Esophagus mucosa (tissue), 1 donor: Measurements from ENCODE around the gene CBLL1. TPM values are rescaled to one million over a fixed set of nuclear protein-coding genes. Genes with fewer than 3 reads are reported as not detected.
A peak's percentile ranks its signal among the peaks of the same experiment; 100 is the strongest.

ENCODE experiments used
- ATAC-seq: fragments of 200-7000 bp; cut with Tn5 transposase; one replicate; pipeline ENCODE4 v1.9.1; 2020
- total RNA-seq: library from RNA; stranded (reverse); gene quantifications from one replicate; pipeline ENCODE4 v1.2.4, GENCODE V29; 2023
- donor health status: DM: yes; HTN: yes; CAD: no.

Gene CBLL1
- 13.6 TPM for total RNA-seq

GRCh38 chr7:107743567-107744344 lies at the start of gene CBLL1:
CBLL1 (plus strand) TSS chr7:107744142; CDS start chr7:107744164, 22 bp downstream.
- ATAC-seq = peak; percentile 97

DNA sequence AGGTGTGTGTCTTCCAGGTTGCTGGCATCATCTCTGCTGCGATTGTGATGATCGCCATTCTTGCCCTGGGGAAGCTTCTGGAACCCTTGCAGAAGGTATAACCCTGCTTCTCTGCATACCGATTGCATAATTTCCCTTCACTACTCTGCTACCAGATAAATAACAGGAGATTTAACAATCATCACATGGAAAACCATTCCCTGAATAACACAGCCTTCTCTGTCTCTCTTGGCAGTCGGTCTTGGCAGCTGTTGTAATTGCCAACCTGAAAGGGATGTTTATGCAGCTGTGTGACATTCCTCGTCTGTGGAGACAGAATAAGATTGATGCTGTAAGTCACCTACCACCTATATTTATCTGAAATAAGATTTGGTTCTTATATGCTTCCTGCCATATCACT lies 49.6 kb upstream of the CBLL1 start:
- no peak for ATAC-seq

- no peak for ATAC-seq
These were observed 47.5 kb upstream of the CBLL1 start for GRCh38 chr7:107696330-107696946.

GRCh38 chr7:107697321-107698049 lies 46.5 kb upstream of the CBLL1 start:
- ATAC-seq = no peak

DNA sequence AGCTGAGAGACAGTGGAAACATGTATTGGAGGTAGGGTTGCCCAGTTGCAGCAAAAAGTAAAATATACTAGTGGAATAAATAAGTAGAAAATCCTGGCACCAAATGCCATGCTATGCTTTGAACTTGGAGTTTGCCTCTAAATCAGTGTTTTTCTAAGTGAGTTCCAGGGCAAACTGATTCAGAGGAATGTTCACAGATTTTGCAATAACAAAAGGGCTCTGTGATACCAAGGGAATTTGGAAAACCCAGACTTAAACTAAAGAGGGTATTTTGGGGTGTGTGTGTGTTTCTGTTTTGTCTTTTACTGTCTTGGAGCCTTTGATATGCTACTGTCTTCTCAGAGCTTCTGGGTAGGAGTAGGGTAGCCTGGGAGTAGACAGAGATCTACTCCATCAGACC lies 43.4 kb upstream of the CBLL1 start:
- no peak for ATAC-seq

DNA sequence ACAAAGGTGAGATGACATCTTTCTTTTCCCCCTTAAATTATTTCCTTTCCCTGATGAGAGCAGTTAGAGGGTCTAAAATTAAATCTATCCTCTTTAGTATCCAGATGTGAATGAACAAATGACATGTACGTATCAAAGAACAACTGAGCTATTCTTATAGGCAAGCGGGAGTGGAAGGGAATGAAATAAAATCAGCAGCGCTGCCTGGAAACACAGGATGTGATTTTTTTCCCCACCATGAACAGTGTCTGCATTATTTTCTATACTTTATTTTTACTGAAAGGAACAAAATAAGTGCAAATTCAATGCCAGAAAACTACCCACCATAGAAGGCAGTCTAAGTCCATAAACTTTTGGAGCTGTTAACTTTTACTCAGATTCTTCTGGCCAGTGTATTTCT lies 42.8 kb upstream of the CBLL1 start:
- no peak for ATAC-seq

- ATAC-seq = no peak
These were observed 40.7 kb upstream of the CBLL1 start for GRCh38 chr7:107703219-107703618.

DNA sequence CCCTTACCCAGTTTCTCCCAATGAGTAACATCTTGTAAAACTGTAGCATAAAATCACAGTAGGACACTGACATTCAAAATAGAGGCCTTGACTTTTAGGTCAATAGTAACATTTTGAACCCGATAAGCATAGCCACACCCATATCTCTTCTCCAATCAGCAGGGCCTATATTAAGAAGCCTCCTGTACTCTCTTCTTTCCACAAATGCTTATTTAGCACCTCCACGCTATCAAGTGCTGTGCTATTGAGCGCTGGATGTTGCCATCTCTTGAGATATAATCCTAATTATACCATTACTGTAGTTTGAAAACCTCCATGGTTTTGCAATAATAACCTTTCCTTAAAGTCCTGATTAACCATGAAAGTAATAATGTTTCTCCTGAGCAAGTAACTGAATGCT lies 40.1 kb upstream of the CBLL1 start:
- no peak for ATAC-seq

DNA sequence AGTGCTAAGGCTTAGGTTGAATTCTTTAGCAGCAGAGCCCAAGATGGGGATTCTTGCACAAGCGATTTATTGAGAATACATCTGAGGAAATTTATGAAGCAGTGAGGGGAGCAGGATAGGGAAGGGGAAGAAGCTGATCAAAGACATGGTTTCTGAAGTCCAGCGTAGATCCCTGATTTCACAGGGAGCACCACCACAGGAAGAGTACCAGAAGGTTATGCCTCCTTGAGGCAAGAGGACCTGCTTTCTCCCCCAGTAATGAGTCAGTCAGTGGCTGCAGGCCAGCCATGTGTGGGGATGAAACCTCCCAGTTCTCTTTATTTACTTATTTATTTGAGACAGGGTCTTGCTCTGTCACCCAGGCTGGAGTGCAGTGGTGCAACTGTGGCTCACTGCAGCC lies 35.0 kb upstream of the CBLL1 start:
- no peak for ATAC-seq

DNA sequence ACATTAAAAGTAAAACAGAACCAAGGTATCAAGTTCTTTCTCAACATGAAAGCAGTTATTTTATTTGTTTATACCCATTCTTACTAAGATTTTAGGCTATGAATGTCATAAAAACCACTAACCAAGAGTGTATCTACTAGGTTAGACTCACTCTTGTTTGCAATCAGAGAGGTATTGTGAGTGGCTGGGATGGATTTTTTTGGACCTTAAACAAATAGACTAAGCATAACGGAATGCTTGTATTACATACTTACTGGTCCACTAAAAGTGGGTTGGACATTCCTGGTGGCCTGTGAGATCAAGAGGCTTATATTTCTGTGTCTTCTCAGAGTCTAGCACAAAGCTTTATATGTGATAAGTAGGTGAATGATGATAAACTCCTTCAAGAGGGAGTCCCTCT lies 32.6 kb upstream of the CBLL1 start:
- ATAC-seq = no peak

- ATAC-seq = no peak
These were observed 31.9 kb upstream of the CBLL1 start for GRCh38 chr7:107712025-107712424.

GRCh38 chr7:107712896-107713295 lies 31.0 kb upstream of the CBLL1 start:
- ATAC-seq = no peak

- ATAC-seq = no peak
These were observed 28.4 kb upstream of the CBLL1 start for GRCh38 chr7:107715531-107715930.

DNA sequence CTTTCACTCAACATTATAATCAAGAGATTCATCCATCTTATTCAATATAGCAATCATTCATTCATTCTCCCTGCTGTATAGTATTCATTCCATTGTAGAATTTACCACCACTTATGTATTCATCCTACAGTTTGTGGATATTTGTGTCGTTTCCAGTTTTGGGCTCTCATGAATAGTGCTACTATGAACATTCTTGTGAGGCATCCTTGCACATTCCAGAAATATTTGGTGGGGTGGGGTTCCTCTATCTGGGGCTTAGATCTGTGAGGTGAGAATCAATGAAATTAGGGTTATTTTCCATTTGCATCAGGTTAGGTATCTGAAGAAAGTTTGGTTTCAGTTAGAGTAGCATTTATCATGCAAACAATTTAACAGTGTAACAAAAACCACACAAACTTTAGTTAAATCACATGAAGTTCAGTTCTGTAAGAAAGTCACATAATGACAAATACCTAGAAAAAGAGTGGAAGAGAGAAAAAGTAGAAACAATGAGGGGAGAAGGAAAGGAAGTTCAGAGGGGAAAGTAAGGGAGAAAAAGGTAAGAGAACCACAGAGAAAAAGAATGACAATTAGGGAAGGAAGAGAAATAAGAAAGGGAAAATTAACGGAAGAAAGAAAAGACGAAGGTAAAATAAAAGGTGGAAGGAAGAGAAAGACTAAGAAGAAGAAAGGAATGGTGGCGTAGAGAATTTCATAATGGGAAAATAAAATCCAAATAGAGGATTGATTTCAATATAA lies 25.3 kb upstream of the CBLL1 start:
- no peak for ATAC-seq

- ATAC-seq = no peak
These were observed 22.7 kb upstream of the CBLL1 start for GRCh38 chr7:107721286-107721685.

DNA sequence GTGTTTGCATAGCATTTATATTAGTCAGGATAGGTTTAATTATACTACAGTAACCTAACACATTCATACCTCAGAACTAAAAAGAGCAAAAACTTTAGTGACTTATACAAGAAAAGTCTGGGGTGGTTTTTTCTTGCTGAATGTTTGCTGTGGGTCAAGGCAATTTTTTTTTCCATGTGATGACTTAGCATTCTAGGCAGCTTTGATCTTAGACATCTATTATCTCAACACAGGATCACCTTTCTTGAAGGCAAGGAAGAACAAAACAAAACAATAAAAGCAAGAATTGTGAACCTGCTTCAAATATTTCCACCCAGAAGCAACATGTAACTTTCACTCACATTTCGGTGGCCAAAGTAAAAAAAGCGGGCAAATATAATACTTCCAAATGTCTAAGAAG lies 20.7 kb upstream of the CBLL1 start:
- ATAC-seq = no peak

DNA sequence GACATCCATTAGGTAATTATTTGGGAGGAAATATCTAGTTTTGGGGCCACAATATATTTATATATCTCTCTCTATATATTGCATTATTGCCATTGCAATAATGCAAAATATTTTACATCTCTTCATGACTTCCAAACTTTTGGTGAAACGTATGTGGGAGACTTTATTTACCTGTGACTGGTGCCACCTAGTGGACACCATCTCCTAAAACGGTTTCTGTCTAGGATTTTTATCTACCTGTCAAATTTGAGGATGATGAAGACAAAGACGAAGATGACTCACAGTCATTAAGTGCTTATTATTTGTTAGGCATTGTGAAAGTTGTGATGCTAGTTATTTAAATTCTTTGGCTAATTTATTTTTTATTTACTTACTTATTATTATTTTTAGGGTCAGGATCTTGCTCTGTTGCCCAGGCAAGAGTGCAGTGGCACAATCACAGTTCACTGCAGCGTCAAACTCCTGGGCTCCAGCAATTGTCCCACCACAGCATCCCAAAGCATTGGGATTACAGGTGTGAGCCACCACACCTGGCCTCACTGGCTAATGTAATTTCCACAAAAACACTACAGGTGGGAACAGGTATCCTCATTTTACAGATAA lies 18.7 kb upstream of the CBLL1 start:
- peak; percentile 80 for ATAC-seq

DNA sequence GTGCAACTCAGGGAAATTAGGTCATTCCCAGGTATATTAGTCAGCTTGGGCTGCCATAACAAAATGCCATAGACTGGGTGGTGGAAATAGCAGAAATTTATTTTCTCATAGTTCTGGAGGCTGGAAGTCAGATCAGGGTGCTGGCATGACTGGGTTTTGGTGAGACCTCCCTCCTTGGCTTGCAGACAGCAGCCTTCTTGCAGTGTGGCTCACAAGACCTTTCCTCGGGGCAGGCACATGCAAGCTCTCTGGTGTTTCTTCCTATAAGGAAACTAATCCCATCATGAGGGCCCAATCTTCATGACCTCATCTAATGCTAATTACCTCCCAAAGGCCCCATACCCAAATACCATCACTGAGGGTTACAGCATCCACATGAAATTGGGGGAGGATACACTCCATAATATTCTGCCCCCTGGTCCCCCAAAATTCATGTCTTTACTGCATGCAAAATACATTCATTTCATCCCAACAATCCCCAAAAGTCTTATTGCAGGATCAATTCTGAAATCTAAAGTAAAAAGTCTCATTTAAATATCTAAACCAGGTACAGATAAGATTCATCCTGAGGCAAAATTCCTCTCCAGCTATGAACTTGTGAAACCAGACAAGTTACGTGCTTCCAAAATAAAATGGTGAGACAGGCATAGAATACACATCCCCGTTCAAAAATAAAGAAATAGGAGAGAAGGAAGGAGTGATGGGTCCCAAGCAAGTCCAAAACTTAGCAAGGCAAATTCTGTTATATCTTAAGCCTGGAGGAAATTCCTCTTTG lies 17.4 kb upstream of the CBLL1 start:
- ATAC-seq = no peak

DNA sequence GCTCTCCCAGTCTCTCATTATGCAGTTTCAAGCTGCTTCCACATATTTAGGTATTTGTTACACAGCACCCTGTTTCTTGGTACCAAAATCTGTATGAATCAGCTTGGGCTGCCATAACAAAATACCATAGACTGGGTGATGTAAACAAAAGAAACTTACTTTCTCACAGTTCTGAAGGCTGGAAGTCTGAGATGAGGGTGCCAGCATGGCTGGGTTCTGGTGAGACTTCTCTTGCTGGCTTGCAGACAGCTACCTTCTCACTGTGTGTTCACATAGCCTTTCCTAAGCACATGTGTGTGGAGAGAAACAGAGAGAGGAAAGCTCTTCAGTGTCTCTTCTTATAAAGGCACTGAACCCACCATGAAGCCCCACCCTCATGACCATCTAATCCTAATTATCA lies 15.7 kb upstream of the CBLL1 start:
- no peak for ATAC-seq

DNA sequence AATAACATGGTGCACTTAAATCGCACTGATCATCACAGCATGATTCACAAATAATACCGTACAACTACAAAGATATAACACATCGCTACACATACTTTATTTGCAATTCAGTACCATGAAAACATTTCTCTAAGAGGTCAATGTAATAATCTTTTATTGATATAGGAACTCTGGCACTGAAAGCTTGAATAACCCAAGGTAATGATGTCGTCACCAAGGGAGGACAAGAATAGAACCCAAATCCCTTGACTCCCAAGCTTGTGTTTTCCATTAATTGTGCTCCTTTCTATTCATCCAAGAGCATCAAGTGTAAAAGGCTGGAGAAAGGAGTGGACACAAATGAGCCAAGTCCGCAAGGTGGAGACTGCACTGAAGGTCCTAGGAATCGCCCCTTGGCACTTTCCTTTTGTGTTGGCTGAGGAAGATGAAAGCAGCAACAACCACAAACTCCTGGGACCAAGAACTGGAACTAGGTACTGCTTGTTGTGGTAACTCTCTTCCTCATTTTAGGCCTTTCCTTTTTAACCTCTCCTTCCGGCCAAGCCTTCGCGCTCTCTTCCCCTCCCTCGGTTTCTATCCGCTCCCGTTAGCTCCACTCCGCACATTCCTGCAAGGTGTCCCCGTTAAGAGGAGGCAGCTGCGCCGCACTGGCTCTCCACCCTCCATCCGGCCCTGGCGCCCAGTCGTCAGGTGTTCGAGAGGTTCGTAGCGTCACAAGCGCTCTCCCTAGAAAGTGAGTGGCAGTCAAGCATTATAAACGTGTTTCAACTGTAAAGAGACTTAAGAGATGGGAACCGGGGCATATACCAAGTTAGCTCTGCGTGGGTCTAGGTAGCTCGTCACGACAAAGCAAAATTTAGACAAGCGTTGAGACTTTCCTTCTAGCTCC lies 1.0 kb upstream of the CBLL1 start:
- ATAC-seq = peak; percentile 55

DNA sequence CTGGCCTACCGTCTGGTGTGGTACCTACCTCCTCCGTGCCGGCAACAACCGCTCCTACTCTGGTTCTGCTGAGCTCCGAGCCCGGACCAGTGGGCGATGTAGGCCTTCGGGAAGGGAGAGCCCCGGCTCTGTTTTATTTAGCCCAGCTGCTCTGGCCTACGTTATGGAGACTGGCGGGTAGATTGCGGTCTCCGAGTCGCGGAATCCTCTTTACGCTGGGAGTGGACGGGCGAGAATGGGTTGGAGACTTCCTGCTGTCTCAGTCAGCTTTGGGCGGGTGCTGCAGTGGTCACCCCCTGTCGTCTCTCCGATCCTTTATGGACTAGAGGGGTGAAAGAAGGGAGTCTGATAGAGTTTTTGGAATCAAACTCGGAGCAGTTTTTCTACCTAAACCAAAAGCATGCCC lies 406 bp downstream of the CBLL1 start:
- peak; percentile 64 for ATAC-seq
